Mononuclear cell (primary cell): ENCODE data around the gene TATDN2. TPM values are rescaled to one million over a fixed set of nuclear protein-coding genes. Genes with fewer than 3 reads are reported as not detected.
"Not testable (repeated sequence)": the region's sequence is repeated elsewhere in the genome, so short reads cannot be mapped to it uniquely, and the experiment has no call there.

ENCODE experiments used
- H3K27me3 ChIP-seq: 2 replicates; pipeline ENCODE4 v1.6.0; 2011; ENCODE audit warnings: low read length, control low read depth; ENCODE audit not compliant: insufficient read depth
- H3K4me1 ChIP-seq: 2 replicates; pipeline ENCODE4 v1.5.1; 2011; ENCODE audit warnings: mild to moderate bottlenecking, low read length, control low read depth; ENCODE audit not compliant: insufficient read depth
- H3K4me3 ChIP-seq: 2 replicates; pipeline ENCODE4 v1.5.1; 2011; ENCODE audit warnings: mild to moderate bottlenecking, low read length, moderate library complexity
- H3K9me3 ChIP-seq: 2 replicates; pipeline ENCODE4 v1.5.1; 2011; ENCODE audit warnings: low read depth, mild to moderate bottlenecking, control low read depth, low read length
- total RNA-seq: library from RNA; depleted of rRNA; stranded (reverse); fragments of >200 nt; gene quantifications from one replicate; pipeline ENCODE4 v1.2.3, GENCODE V29; 2012

The TATDN2 gene
- total RNA-seq, 1 donor: 27.8 TPM

- Histone ChIP-seq H3K4me3 (peak overlapping the region; percentile 60), H3K4me1 (peaks cover 56% of the 10 kb centered on the region), H3K9me3 (peaks cover 18% of the 10 kb centered on the region), H3K27me3 (no peaks in the 10 kb centered on the region)
Observed at GRCh38 chr3:10248984-10249748, 907 bp downstream of the TATDN2 start.

GRCh38 chr3:10249833-10250232 is 1.6 kb downstream of the TATDN2 start:
- Histone ChIP-seq H3K4me1 (peaks cover 61% of the 10 kb centered on the region), H3K4me3 (peak overlapping the region; percentile 60)

GRCh38 chr3:10251006-10251405 is 2.7 kb downstream of the TATDN2 start:
- Histone ChIP-seq H3K4me3 (no peak overlapping the region), H3K27me3 (no peaks in the 10 kb centered on the region), H3K9me3 (peaks cover 2% of the 10 kb centered on the region), H3K4me1 (peaks cover 68% of the 10 kb centered on the region)

More at GRCh38 chr3:10249833-10250232, 1.6 kb downstream of the TATDN2 start:
- Histone ChIP-seq H3K9me3 (peaks cover 14% of the 10 kb centered on the region), H3K27me3 (no peaks in the 10 kb centered on the region)

GRCh38 chr3:10253731-10254130 is 5.5 kb downstream of the TATDN2 start:
- Histone ChIP-seq H3K4me1 (peaks cover 57% of the 10 kb centered on the region), H3K9me3 (no peaks in the 10 kb centered on the region), H3K27me3 (no peaks in the 10 kb centered on the region), H3K4me3 (no peak overlapping the region)

- H3K4me1 ChIP-seq: peaks cover 37% of the 10 kb centered on the region
- H3K27me3 ChIP-seq: no peaks in the 10 kb centered on the region
- H3K4me3 ChIP-seq: no peak overlapping the region
- H3K9me3 ChIP-seq: no peaks in the 10 kb centered on the region
Observed at GRCh38 chr3:10255835-10256234, 7.6 kb downstream of the TATDN2 start.

GRCh38 chr3:10259036-10259435 is 10.8 kb downstream of the TATDN2 start:
- H3K27me3 ChIP-seq: no peaks in the 10 kb centered on the region
- peaks cover 27% of the 10 kb centered on the region for H3K4me1 ChIP-seq
- no peak overlapping the region for H3K4me3 ChIP-seq
- no peaks in the 10 kb centered on the region for H3K9me3 ChIP-seq

- Histone ChIP-seq H3K27me3 (no peaks in the 10 kb centered on the region), H3K4me3 (no peak overlapping the region), H3K4me1 (peaks cover 28% of the 10 kb centered on the region), H3K9me3 (no peaks in the 10 kb centered on the region)
Observed at GRCh38 chr3:10259798-10260197, 11.5 kb downstream of the TATDN2 start.

GRCh38 chr3:10260211-10260701 is 12.0 kb downstream of the TATDN2 start:
- Histone ChIP-seq H3K4me3 (no peak overlapping the region), H3K4me1 (peaks cover 24% of the 10 kb centered on the region), H3K27me3 (no peaks in the 10 kb centered on the region), H3K9me3 (no peaks in the 10 kb centered on the region)

- Histone ChIP-seq H3K4me1 (peaks cover 28% of the 10 kb centered on the region), H3K9me3 (no peaks in the 10 kb centered on the region)
Observed at GRCh38 chr3:10262027-10262426, 13.8 kb downstream of the TATDN2 start.

GRCh38 chr3:10263646-10264363 is 15.5 kb downstream of the TATDN2 start:
- Histone ChIP-seq H3K4me1 (peaks cover 29% of the 10 kb centered on the region), H3K4me3 (no peak overlapping the region), H3K27me3 (no peaks in the 10 kb centered on the region), H3K9me3 (no peaks in the 10 kb centered on the region)

More at GRCh38 chr3:10262027-10262426, 13.8 kb downstream of the TATDN2 start:
- H3K27me3 ChIP-seq: no peaks in the 10 kb centered on the region
- no peak overlapping the region for H3K4me3 ChIP-seq

- H3K4me1 ChIP-seq: peaks cover 29% of the 10 kb centered on the region
- no peaks in the 10 kb centered on the region for H3K9me3 ChIP-seq
- H3K27me3 ChIP-seq: no peaks in the 10 kb centered on the region
- no peak overlapping the region for H3K4me3 ChIP-seq
Observed at GRCh38 chr3:10265833-10266232, 17.6 kb downstream of the TATDN2 start.

GRCh38 chr3:10266936-10267335 is 18.7 kb downstream of the TATDN2 start:
- not testable (repeated sequence) for H3K9me3 ChIP-seq, H3K27me3 ChIP-seq, H3K4me3 ChIP-seq
- H3K4me1 ChIP-seq: peaks cover 24% of the 10 kb centered on the region

- Histone ChIP-seq H3K4me1 (peaks cover 25% of the 10 kb centered on the region), H3K9me3 (no peaks in the 10 kb centered on the region), H3K27me3 (no peaks in the 10 kb centered on the region), H3K4me3 (no peak overlapping the region)
Observed at GRCh38 chr3:10268116-10268515, 19.9 kb downstream of the TATDN2 start.

GRCh38 chr3:10268930-10269329 is 20.7 kb downstream of the TATDN2 start:
- Histone ChIP-seq H3K4me3 (no peak overlapping the region), H3K9me3 (no peaks in the 10 kb centered on the region), H3K27me3 (no peaks in the 10 kb centered on the region), H3K4me1 (peaks cover 33% of the 10 kb centered on the region)

GRCh38 chr3:10269443-10269842 is 21.2 kb downstream of the TATDN2 start:
- no peak overlapping the region for H3K4me3 ChIP-seq
- H3K4me1 ChIP-seq: peaks cover 34% of the 10 kb centered on the region
- H3K27me3 ChIP-seq: no peaks in the 10 kb centered on the region
- no peaks in the 10 kb centered on the region for H3K9me3 ChIP-seq
